Measurements from ENCODE around the gene ANKUB1.
"Not testable (repeated sequence)": the region's sequence is repeated elsewhere in the genome, so short reads cannot be mapped to it uniquely, and the experiment has no call there.

ANKUB1 gene, protein sequence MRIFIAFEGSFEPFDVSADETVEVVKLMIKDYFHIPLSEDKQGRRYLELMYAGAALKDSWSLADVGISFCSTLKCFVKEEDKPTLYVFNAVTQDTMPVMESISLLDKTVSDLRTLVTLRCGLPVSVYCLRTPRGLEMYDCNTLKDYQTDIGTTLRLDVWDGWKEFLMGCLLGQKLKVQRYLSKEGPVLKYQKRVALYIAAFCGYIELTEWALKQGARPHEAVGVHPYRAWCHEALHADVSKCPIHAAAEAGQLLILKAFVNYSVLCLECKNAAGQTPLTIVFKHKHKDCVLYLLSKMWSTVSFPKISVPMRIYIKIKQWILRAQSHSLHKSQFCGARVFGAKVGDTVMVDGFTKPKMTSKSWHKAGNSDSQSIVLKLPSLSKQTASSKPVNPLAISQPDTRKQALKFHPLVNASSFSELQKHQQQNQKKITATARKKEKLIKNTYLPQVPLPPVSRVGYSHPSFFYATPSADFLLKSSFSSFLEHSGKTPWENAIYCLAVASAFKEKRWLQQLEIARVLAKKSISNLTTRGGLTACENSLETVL

DNA sequence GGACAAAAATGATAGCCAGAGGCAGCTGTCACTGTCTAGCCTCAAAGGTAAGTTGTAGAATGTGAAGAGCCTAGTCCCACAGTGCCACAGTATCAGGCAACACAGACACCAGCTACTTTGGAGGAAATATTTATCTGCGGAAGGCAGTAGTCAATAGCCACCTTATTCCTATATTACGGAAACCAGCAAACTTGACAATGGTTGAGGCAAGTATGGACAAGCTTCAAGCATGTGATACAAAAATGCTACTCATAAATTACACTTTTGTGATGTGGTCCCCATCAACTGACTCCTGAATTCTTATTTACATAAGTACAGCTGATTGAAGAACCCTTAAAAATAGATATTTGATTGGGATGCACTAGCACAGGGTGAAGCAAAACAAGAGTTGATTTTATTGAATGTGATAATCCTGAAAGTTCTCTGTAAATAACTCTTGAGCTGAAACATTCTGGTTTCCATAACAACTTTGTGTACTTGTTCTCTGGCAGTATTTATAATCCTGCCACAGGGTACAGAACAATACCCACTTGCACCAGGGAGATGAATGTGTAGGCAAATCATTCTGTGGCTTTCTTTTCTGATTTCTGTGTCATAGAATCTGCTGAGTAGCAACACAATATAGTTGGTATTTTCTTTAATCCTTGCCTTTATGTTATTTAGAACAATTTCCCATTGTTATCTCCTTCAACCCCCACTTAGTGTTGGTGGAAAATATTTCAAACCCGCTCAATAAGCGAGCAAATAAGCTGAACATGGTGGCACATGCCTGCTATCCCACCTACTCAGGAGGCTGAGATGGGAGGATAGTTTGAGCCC lies at the start of gene ANKUB1:
ANKUB1 (minus strand) TSS at position 103 of the 819 bp plus-strand sequence. CDS start 188 bp downstream, outside the sequence.
- no peak within 1 kb of the TSS for H3K4me3 ChIP-seq (ENCODE audit: insufficient read depth, low read length, poor library complexity, severe bottlenecking)
- H3K9me3 ChIP-seq (ENCODE audit: insufficient read depth, low read length): no peaks in the 10 kb centered on the region
- H3K9me2 ChIP-seq (replicated peaks; ENCODE audit: insufficient read depth, low read length): no peaks in the 10 kb centered on the region
- H3K79me2 ChIP-seq (ENCODE audit: insufficient read depth, low read length): no peaks in the 10 kb centered on the region
- H3K4me2 ChIP-seq (ENCODE audit: low read depth, low read length, poor library complexity, severe bottlenecking): no peak within 1 kb of the TSS
- no peaks in the 10 kb centered on the region for H3K27me3 ChIP-seq (ENCODE audit: low read length)
- H3K27ac ChIP-seq (ENCODE audit: low read depth, low read length): no peak within 1 kb of the TSS
- no peaks in the 10 kb centered on the region for H4K20me1 ChIP-seq (ENCODE audit: low read depth, low read length)
- H3K9ac ChIP-seq (ENCODE audit: low read length): no peak within 1 kb of the TSS
- no peaks in the 10 kb centered on the region for H3K36me3 ChIP-seq (ENCODE audit: low read length)
- H2AFZ ChIP-seq (ENCODE audit: low read depth, low read length, severe bottlenecking): no peak within 1 kb of the TSS
- H3F3A ChIP-seq (ENCODE audit: insufficient read depth): no peaks in the 10 kb centered on the region
- TF ChIP-seq, protein P1, sequence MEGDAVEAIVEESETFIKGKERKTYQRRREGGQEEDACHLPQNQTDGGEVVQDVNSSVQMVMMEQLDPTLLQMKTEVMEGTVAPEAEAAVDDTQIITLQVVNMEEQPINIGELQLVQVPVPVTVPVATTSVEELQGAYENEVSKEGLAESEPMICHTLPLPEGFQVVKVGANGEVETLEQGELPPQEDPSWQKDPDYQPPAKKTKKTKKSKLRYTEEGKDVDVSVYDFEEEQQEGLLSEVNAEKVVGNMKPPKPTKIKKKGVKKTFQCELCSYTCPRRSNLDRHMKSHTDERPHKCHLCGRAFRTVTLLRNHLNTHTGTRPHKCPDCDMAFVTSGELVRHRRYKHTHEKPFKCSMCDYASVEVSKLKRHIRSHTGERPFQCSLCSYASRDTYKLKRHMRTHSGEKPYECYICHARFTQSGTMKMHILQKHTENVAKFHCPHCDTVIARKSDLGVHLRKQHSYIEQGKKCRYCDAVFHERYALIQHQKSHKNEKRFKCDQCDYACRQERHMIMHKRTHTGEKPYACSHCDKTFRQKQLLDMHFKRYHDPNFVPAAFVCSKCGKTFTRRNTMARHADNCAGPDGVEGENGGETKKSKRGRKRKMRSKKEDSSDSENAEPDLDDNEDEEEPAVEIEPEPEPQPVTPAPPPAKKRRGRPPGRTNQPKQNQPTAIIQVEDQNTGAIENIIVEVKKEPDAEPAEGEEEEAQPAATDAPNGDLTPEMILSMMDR (IDR thresholded peaks at IDR 0.05; ENCODE audit: insufficient read depth, low read length, poor library complexity, severe bottlenecking): no peak
- TF ChIP-seq EZH2phosphoT487 (conservative IDR thresholded peaks at IDR 0.05; ENCODE audit: low read length): no peak

DNA sequence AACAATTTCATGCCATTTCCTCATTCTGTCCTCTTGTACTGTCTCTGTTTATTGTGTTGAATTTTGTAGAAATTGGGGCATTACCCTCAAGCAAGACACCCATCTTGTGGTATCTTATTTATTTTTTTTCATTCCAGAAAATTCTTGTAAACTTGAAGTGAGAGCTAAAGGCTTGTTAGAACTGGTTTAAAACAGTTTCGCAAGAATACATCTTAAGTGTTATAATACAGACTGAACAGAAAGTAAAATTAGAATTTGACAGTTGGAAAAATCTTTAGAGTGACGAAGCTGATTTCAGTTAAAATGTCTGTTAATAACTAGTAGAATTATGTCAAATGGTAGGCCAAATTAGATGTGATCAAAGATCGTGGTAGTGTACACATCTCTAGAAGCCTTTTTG lies 47.5 kb upstream of the ANKUB1 start:
- no peak overlapping the region for H3K4me3 ChIP-seq (ENCODE audit: insufficient read depth, low read length, poor library complexity, severe bottlenecking)
- no peaks in the 10 kb centered on the region for H3F3A ChIP-seq (ENCODE audit: insufficient read depth)
- peaks cover 7% of the 10 kb centered on the region; the same call in 1 of the 2 replicates for H3K36me3 ChIP-seq (ENCODE audit: low read length)
- H3K9me2 ChIP-seq (replicated peaks; ENCODE audit: insufficient read depth, low read length): no peaks in the 10 kb centered on the region
- H3K9ac ChIP-seq (ENCODE audit: low read length): no peak overlapping the region
- peaks cover 71% of the 10 kb centered on the region for H3K79me2 ChIP-seq (ENCODE audit: insufficient read depth, low read length)
- TF ChIP-seq EZH2phosphoT487 (conservative IDR thresholded peaks at IDR 0.05; ENCODE audit: low read length): no peak
- TF ChIP-seq, protein P1 (IDR thresholded peaks at IDR 0.05; ENCODE audit: insufficient read depth, low read length, poor library complexity, severe bottlenecking): no peak
- H3K4me2 ChIP-seq (ENCODE audit: low read depth, low read length, poor library complexity, severe bottlenecking): no peak overlapping the region
- H4K20me1 ChIP-seq (ENCODE audit: low read depth, low read length): peaks cover 5% of the 10 kb centered on the region; the same call in 1 of the 2 replicates
- H2AFZ ChIP-seq (ENCODE audit: low read depth, low read length, severe bottlenecking): no peak overlapping the region
- H3K27me3 ChIP-seq (ENCODE audit: low read length): no peaks in the 10 kb centered on the region
- H3K27ac ChIP-seq (ENCODE audit: low read depth, low read length): no peak overlapping the region
- peaks cover 18% of the 10 kb centered on the region; the same call in 1 of the 2 replicates for H3K9me3 ChIP-seq (ENCODE audit: insufficient read depth, low read length)

DNA sequence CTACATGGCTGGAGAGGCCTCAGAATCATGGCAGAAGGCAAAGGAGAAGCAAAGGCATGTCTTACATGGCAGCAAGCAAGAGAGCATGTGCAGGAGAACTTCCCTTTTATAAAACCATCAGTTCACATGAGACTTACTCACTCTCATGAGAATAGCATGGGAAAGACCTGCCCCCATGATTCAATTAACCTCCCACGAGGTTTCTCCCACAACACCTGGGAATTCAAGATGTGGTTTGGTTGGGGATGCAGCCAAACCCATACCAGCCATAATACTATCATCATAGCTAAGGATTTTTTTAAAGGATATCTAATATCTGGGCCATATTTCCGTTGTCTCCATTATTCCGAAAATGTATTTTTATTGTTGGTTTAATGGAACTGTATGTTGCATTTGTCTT lies 47.1 kb upstream of the ANKUB1 start:
- H3K9me3 ChIP-seq (ENCODE audit: insufficient read depth, low read length): peaks cover 20% of the 10 kb centered on the region; the same call in 1 of the 2 replicates
- H3K4me3 ChIP-seq (ENCODE audit: insufficient read depth, low read length, poor library complexity, severe bottlenecking); H3K36me3 ChIP-seq (ENCODE audit: low read length); H2AFZ ChIP-seq (ENCODE audit: low read depth, low read length, severe bottlenecking); H3K9ac ChIP-seq (ENCODE audit: low read length); H3F3A ChIP-seq (ENCODE audit: insufficient read depth); H4K20me1 ChIP-seq (ENCODE audit: low read depth, low read length); H3K9me2 ChIP-seq (replicated peaks; ENCODE audit: insufficient read depth, low read length); H3K4me2 ChIP-seq (ENCODE audit: low read depth, low read length, poor library complexity, severe bottlenecking); H3K27ac ChIP-seq (ENCODE audit: low read depth, low read length); H3K27me3 ChIP-seq (ENCODE audit: low read length): not testable (repeated sequence)
- H3K79me2 ChIP-seq (ENCODE audit: insufficient read depth, low read length): peaks cover 71% of the 10 kb centered on the region

DNA sequence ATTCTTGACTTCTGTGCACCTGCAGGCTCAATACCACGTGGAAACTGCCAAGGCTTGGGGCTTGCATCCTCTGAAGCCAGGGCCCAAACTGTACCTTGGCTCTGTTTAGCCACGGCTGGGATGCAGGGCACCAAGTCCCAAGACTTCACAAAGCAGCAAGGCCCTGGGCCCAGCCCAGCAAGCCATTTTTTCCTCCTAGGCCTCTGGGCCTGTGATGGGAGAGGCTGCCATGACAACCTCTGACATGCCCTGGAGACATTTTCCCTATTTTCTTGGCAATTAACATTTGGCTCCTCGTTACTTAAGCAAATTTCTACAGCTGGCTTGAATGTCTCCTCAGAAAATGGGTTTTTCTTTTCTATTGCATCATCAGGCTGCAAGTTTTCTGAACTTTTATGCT lies 46.1 kb upstream of the ANKUB1 start:
- not testable (repeated sequence) for H3K36me3 ChIP-seq (ENCODE audit: low read length); H3K27ac ChIP-seq (ENCODE audit: low read depth, low read length); H3K9me2 ChIP-seq (replicated peaks; ENCODE audit: insufficient read depth, low read length); H3F3A ChIP-seq (ENCODE audit: insufficient read depth); H3K4me2 ChIP-seq (ENCODE audit: low read depth, low read length, poor library complexity, severe bottlenecking); H3K9ac ChIP-seq (ENCODE audit: low read length); H3K27me3 ChIP-seq (ENCODE audit: low read length); H4K20me1 ChIP-seq (ENCODE audit: low read depth, low read length); H2AFZ ChIP-seq (ENCODE audit: low read depth, low read length, severe bottlenecking); H3K4me3 ChIP-seq (ENCODE audit: insufficient read depth, low read length, poor library complexity, severe bottlenecking)
- peaks cover 29% of the 10 kb centered on the region; the same call in 1 of the 2 replicates for H3K9me3 ChIP-seq (ENCODE audit: insufficient read depth, low read length)
- peaks cover 70% of the 10 kb centered on the region for H3K79me2 ChIP-seq (ENCODE audit: insufficient read depth, low read length)
